ENCODE results near the gene RPS28.

Gene RPS28

GRCh38 chr19:8370176-8371010 is 49.1 kb downstream of the RPS28 start:
- DNase-seq, result no peak
- H3K4me1 ChIP-seq, result peaks cover 12% of the 10 kb centered on the region
- no peaks in the 10 kb centered on the region for H3K9me3 ChIP-seq
- no peaks in the 10 kb centered on the region for H3K36me3 ChIP-seq
- TF ChIP-seq, protein P1, sequence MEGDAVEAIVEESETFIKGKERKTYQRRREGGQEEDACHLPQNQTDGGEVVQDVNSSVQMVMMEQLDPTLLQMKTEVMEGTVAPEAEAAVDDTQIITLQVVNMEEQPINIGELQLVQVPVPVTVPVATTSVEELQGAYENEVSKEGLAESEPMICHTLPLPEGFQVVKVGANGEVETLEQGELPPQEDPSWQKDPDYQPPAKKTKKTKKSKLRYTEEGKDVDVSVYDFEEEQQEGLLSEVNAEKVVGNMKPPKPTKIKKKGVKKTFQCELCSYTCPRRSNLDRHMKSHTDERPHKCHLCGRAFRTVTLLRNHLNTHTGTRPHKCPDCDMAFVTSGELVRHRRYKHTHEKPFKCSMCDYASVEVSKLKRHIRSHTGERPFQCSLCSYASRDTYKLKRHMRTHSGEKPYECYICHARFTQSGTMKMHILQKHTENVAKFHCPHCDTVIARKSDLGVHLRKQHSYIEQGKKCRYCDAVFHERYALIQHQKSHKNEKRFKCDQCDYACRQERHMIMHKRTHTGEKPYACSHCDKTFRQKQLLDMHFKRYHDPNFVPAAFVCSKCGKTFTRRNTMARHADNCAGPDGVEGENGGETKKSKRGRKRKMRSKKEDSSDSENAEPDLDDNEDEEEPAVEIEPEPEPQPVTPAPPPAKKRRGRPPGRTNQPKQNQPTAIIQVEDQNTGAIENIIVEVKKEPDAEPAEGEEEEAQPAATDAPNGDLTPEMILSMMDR (IDR thresholded peaks at IDR 0.05; ENCODE audit: low read depth, low read length), result no peak
- no peak overlapping the region for H3K4me3 ChIP-seq (ENCODE audit: low read depth, low read length)
- no peaks in the 10 kb centered on the region for H3K27me3 ChIP-seq

DNA sequence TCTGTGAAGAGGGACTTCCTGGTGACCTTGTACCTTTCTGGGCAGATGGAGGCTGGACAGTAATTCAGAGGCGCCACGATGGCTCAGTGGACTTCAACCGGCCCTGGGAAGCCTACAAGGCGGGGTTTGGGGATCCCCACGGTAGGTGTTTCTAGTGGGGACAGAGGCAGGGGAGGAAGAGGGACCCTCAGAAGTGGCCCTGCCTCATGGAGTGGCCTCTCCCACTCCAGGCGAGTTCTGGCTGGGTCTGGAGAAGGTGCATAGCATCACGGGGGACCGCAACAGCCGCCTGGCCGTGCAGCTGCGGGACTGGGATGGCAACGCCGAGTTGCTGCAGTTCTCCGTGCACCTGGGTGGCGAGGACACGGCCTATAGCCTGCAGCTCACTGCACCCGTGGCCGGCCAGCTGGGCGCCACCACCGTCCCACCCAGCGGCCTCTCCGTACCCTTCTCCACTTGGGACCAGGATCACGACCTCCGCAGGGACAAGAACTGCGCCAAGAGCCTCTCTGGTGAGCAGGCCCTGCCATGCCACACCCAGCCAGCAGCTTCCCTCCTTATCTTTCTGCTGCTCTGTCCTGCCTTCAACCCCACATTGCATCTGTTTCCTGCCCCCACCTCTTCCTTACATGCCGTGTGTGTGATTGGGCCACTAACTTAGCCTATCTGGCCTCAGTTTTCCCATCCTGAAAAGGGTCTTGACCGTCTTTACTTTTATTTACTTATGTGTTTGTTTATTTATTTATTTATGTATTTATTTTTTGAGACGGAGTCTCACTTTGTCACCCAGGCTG is 49.9 kb downstream of the RPS28 start:
- TF ChIP-seq, protein P1 (IDR thresholded peaks at IDR 0.05; ENCODE audit: low read depth, low read length), result no peak
- Histone ChIP-seq H3K9me3 (no peaks in the 10 kb centered on the region), H3K36me3 (no peaks in the 10 kb centered on the region), H3K27me3 (no peaks in the 10 kb centered on the region), H3K4me1 (peaks cover 12% of the 10 kb centered on the region), H3K4me3 (ENCODE audit: low read depth, low read length) (no peak overlapping the region)
- no peak for DNase-seq
